ENCODE data around the gene SEBOX. TPM values are rescaled to one million over a fixed set of nuclear protein-coding genes. Genes with fewer than 3 reads are reported as not detected.

SEBOX gene
- total and polyA plus RNA-seq, 2 of the 8 experiments (the other 6 are each of a cell fraction or from before 2014, with no cell fraction given): not detected

- H4K5ac ChIP-seq (ENCODE audit: insufficient read length, low read depth, low read length): peak within 1 kb of the TSS; percentile 49
- peak within 1 kb of the TSS; percentile 63 to 90 (median 70) for H3K4me3 ChIP-seq (ENCODE audit: extremely low read depth in 1 of 4, insufficient read depth in 2 of 4, low read depth in 3 of 4, low read length in 4 of 4)
- no peak within 1 kb of the TSS for H2BK120ac ChIP-seq (replicated peaks; ENCODE audit: low read depth, low read length)
- peak within 1 kb of the TSS; percentile 26 for H4K91ac ChIP-seq (replicated peaks; ENCODE audit: insufficient read length, low read length)
- peak within 1 kb of the TSS; percentile 55 for H3K56ac ChIP-seq (replicated peaks; ENCODE audit: insufficient read length, low read depth, low read length)
- peak within 1 kb of the TSS; percentile 90; the same call in 1 of the 2 replicates for H4K8ac ChIP-seq (ENCODE audit: extremely low read depth, insufficient read depth, low read length)
- POLR2A ChIA-PET (ENCODE audit: partially characterized antibody): interaction anchor here (0.8 to 4.1 kb wide), 23 partner anchors 9 to 514 kb away, joined by 3 to 30 read pairs (median 3); partner anchors contain the start of genes IFT20, POLDIP2 and TNFAIP1
- peak within 1 kb of the TSS; percentile 62 for H3K14ac ChIP-seq (ENCODE audit: insufficient read length)
- no peak within 1 kb of the TSS for H3K23ac ChIP-seq (ENCODE audit: insufficient read length)
- no peak for FAIRE-seq
- no peaks in the 10 kb centered on the region for H3K9me3 ChIP-seq (ENCODE audit: insufficient read depth in 2 of 2, low read depth in 1 of 2, low read length in 1 of 2)
- H3K4ac ChIP-seq (replicated peaks; ENCODE audit: insufficient read length, low read depth, low read length): no peak within 1 kb of the TSS
- H3K79me1 ChIP-seq (ENCODE audit: low read depth, low read length): no peaks in the 10 kb centered on the region
- H3K18ac ChIP-seq (ENCODE audit: extremely low read depth, low read length): peak within 1 kb of the TSS; percentile 72
- H3K4me2 ChIP-seq (ENCODE audit: insufficient read depth in 1 of 2, low read depth in 2 of 2, low read length in 2 of 2): peak within 1 kb of the TSS; percentile 81 to 99
- H3K23me2 ChIP-seq (ENCODE audit: low read depth, low read length): peaks cover 11% of the 10 kb centered on the region
- H2BK5ac ChIP-seq (ENCODE audit: low read depth, low read length): peak within 1 kb of the TSS; percentile 69; the same call in 1 of the 2 replicates
- H2AFZ ChIP-seq (ENCODE audit: low read length): peak within 1 kb of the TSS; percentile 89
- H3K27ac ChIP-seq (ENCODE audit: low read depth, low read length): peak within 1 kb of the TSS; percentile 56
- H4K20me1 ChIP-seq (replicated peaks in 1 of 2; ENCODE audit: control insufficient read depth in 1 of 2, insufficient read depth in 2 of 2, low read length in 2 of 2): peaks cover 1 to 9% of the 10 kb centered on the region in 2 experiments
- H3K36me3 ChIP-seq (ENCODE audit: control insufficient read depth in 2 of 4, insufficient read depth in 4 of 4, low read length in 3 of 4): peaks cover 0 to 4% (median 0%) of the 10 kb centered on the region in 4 experiments; a peak in 3 of 8 replicates
- H3K27me3 ChIP-seq (replicated peaks in 1 of 4; ENCODE audit: control insufficient read depth in 3 of 4, extremely low read depth in 1 of 4, insufficient read depth in 3 of 4, low read length in 3 of 4): peaks cover 0 to 3% (median 0%) of the 10 kb centered on the region in 4 experiments; a peak in 1 of 7 replicates
- WGBS, 2 experiments (ENCODE audit: extremely low coverage in 1 of 2, insufficient coverage in 1 of 2, insufficient read length in 1 of 2, insufficient replicate concordance in 2 of 2, low coverage in 1 of 2, low lambda C conversion rate in 2 of 2, missing lambda C conversion rate in 1 of 2): 0% methylated on average over 61 of the region's 72 CpGs; no CpG with 5 or more reads in 1 of the 2 experiments
- H3K9ac ChIP-seq (replicated peaks in 1 of 4; ENCODE audit: extremely low read depth in 1 of 4, low read depth in 3 of 4, low read length in 3 of 4): peak within 1 kb of the TSS; percentile 75 to 85 (median 82)
- H3K79me2 ChIP-seq (ENCODE audit: control insufficient read depth in 1 of 2, insufficient read depth in 2 of 2, low read length in 2 of 2): peaks cover 33 to 50% of the 10 kb centered on the region in 2 experiments
- peaks cover 4 to 26% (median 13%) of the 10 kb centered on the region in 4 experiments for H3K4me1 ChIP-seq (replicated peaks in 1 of 4; ENCODE audit: control insufficient read depth in 3 of 4, insufficient read depth in 4 of 4, low read length in 3 of 4)
- H2BK15ac ChIP-seq (ENCODE audit: low read length): peak within 1 kb of the TSS; percentile 97; the same call in 1 of the 2 replicates
- CTCF ChIA-PET (ENCODE audit: partially characterized antibody): interaction anchor here (0.6 to 2.3 kb wide), 9 partner anchors 11 to 96 kb away, joined by 3 to 12 read pairs (median 3); no protein-coding TSS in a partner anchor
- H2BK20ac ChIP-seq (ENCODE audit: low read length): no peak within 1 kb of the TSS
- peak; percentile 73 to 92 for DNase-seq (ENCODE audit: low read depth in 1 of 2, low spot score in 2 of 2)
- H2BK12ac ChIP-seq (ENCODE audit: low read depth, low read length): peak within 1 kb of the TSS; percentile 65; the same call in 1 of the 2 replicates
- peak within 1 kb of the TSS; percentile 17; the same call in 1 of the 2 replicates for H2AK5ac ChIP-seq (ENCODE audit: low read depth, low read length)
- TF ChIP-seq CREB1 (IDR thresholded peaks at IDR 0.05) (peak; percentile 65), POLR2AphosphoS5 (IDR thresholded peaks at IDR 0.05; ENCODE audit: low read depth, low read length) (peak; percentile 58; the same call in 1 of the 2 replicates), PHF8 (conservative IDR thresholded peaks at IDR 0.05; ENCODE audit: low read depth, low read length) (peak; percentile 62; the same call in 1 of the 2 replicates), POLR2A (IDR thresholded peaks at IDR 0.05; ENCODE audit: control extremely low read depth in 1 of 2, low read depth in 2 of 2, low read length in 2 of 2) (peak in 1 of 2 experiments; percentile 56; a peak in 1 of 3 replicates), MAX (IDR thresholded peaks at IDR 0.05) (peak; percentile 79), MAFK (IDR thresholded peaks at IDR 0.05; ENCODE audit: low read depth, low read length) (no peak), TBP (IDR thresholded peaks at IDR 0.05; ENCODE audit: low read depth, low read length) (peak; percentile 70; the same call in 1 of the 2 replicates), SIN3A (conservative IDR thresholded peaks at IDR 0.05 in 1 of 2, IDR thresholded peaks at IDR 0.05 in 1 of 2; ENCODE audit: low read depth in 1 of 2, low read length in 2 of 2) (0 out of 4 replicates have a peak, but pooled peaks have one; percentile 11 to 26), E2F6 (IDR thresholded peaks at IDR 0.05) (peak; percentile 68), SP1 (IDR thresholded peaks at IDR 0.05; ENCODE audit: low read depth, low read length) (peak; percentile 77)
Observed at GRCh38 chr17:28318759-28319597, 46.0 kb downstream of the SEBOX start, which contains the start of gene TMEM97. Gene TMEM97 (plus strand): TSS chr17:28319200. CDS start chr17:28319240, 40 bp downstream.
